Measurements from ENCODE around the gene SPR. TPM values are rescaled to one million over a fixed set of nuclear protein-coding genes. Genes with fewer than 3 reads are reported as not detected.

SPR gene
- total and polyA plus RNA-seq, 4 experiments from 2014 or later, result 0.58 TPM; not detected in 3

DNA sequence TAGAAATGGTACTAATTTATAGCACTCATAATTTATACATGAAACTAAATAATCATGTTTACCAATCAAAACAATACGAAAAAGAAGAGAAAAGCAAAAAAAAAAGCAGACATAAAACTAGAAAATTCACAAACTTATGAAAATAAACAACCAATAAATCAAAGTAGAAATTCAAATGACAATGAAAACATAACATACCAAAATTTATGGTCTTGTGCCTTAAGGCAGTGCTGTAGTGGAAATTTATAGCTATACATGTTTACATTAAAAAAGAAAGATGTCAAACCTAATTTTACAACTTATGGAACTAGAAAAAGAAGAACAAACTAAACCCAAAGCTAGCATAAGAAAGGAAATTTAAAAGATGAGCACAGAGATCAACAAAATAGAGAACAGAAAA, 16.1 kb upstream of the SPR start:
- peaks cover 0 to 13% (median 5%) of the 10 kb centered on the region in 8 donors for H3K9me3 Mint-ChIP-seq
- CTCF ChIA-PET (ENCODE audit: partially characterized antibody), result interaction anchor here (0.5 to 1.7 kb wide), 6 partner anchors 8 to 1992 kb away, joined by 3 to 8 read pairs (median 3); no protein-coding TSS in a partner anchor
- H3K27ac Mint-ChIP-seq, result no peak overlapping the region
- H3K4me3 Mint-ChIP-seq, result no peak overlapping the region
- H3K36me3 ChIP-seq (ENCODE audit: insufficient read depth, low read length), result no peaks in the 10 kb centered on the region
- no peak overlapping the region for H3K27ac ChIP-seq (ENCODE audit: low read depth, low read length)
- H3K27me3 Mint-ChIP-seq, result peaks cover 18 to 21% of the 10 kb centered on the region in 2 donors
- DNase-seq, result no peak
- intact Hi-C loops (cut with micrococcal nuclease), result no loop called here
- no peaks in the 10 kb centered on the region for H3K4me1 ChIP-seq (ENCODE audit: insufficient read depth, low read length)
- POLR2A ChIA-PET (ENCODE audit: partially characterized antibody), result no interaction called here
- peaks cover 7% of the 10 kb centered on the region for H3K27me3 ChIP-seq (ENCODE audit: insufficient read depth, low read length)
- H3K9me3 ChIP-seq (ENCODE audit: control insufficient read depth in 1 of 2, low read length in 2 of 2), result no peaks in the 10 kb centered on the region
- no peak overlapping the region for H3K4me3 ChIP-seq (ENCODE audit: low read length in 2 of 2)
- no peaks in the 10 kb centered on the region for H3K36me3 Mint-ChIP-seq
- no peaks in the 10 kb centered on the region for H3K4me1 Mint-ChIP-seq

GRCh38 chr2:72871880-72872279, 15.3 kb upstream of the SPR start:
- Mint-ChIP-seq H3K9me3 (peaks cover 0 to 13% (median 5%) of the 10 kb centered on the region in 8 donors), H3K36me3 (no peaks in the 10 kb centered on the region), H3K4me1 (no peaks in the 10 kb centered on the region), H3K27me3 (peaks cover 12 to 21% of the 10 kb centered on the region in 2 donors), H3K27ac (no peak overlapping the region), H3K4me3 (no peak overlapping the region)
- H3K4me3 ChIP-seq (ENCODE audit: low read length in 2 of 2), result no peak overlapping the region
- H3K27ac ChIP-seq (ENCODE audit: low read depth, low read length), result no peak overlapping the region
- CTCF ChIA-PET (ENCODE audit: partially characterized antibody), result interaction anchor here (0.7 to 1.7 kb wide), 3 partner anchors 9 to 12 kb away, joined by 3 to 8 read pairs (median 4); no protein-coding TSS in a partner anchor
- POLR2A ChIA-PET (ENCODE audit: partially characterized antibody), result no interaction called here
- no peaks in the 10 kb centered on the region for H3K9me3 ChIP-seq (ENCODE audit: control insufficient read depth in 1 of 2, low read length in 2 of 2)
- no peaks in the 10 kb centered on the region for H3K36me3 ChIP-seq (ENCODE audit: insufficient read depth, low read length)
- DNase-seq, result no peak
- no peaks in the 10 kb centered on the region for H3K4me1 ChIP-seq (ENCODE audit: insufficient read depth, low read length)
- H3K27me3 ChIP-seq (ENCODE audit: insufficient read depth, low read length), result peaks cover 7% of the 10 kb centered on the region
- intact Hi-C loops (cut with micrococcal nuclease), result no loop called here

DNA sequence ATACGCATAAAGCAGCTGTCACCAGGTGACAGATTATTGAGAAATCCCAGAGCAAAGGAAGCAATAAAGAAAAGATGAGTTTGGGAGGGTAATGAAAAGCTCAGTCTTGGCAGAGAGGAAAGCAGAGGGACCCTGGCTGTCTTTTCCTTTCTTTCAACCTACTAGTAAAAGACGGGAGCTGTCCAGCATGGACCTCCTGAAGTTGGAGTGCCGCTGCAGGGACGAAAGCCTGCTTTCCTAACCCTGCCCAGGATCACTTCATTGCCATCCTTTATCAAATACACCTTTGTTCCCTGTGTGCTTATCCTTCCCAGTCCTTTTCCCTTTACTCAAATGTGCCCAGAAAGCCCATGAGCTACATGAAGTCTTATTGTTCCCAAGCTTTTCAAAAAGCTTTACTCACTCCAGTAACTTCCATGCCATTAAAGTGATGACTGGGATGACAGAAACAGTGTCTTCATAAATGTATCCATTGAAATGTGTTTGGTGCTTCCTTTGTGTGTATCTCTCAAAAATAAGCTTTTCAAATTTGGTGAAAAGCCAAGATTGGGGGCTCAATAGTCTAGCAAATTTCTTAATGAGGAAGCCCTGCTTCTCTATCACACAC, 3.7 kb upstream of the SPR start:
- DNase-seq, result peak in 1 of 5 donors; percentile 11
- peaks cover 0 to 3% of the 10 kb centered on the region in 2 donors for H3K36me3 Mint-ChIP-seq
- POLR2A ChIA-PET (ENCODE audit: partially characterized antibody), result no interaction called here
- no peak overlapping the region for H3K4me3 Mint-ChIP-seq
- H3K27me3 Mint-ChIP-seq, result peaks cover 28 to 42% of the 10 kb centered on the region in 2 donors
- Histone ChIP-seq H3K4me1 (ENCODE audit: insufficient read depth, low read length) (peaks cover 7% of the 10 kb centered on the region), H3K27me3 (ENCODE audit: insufficient read depth, low read length) (peaks cover 31% of the 10 kb centered on the region), H3K9me3 (ENCODE audit: control insufficient read depth in 1 of 2, low read length in 2 of 2) (no peaks in the 10 kb centered on the region), H3K4me3 (ENCODE audit: low read length in 2 of 2) (no peak overlapping the region), H3K27ac (ENCODE audit: low read depth, low read length) (no peak overlapping the region), H3K36me3 (ENCODE audit: insufficient read depth, low read length) (no peaks in the 10 kb centered on the region)
- H3K27ac Mint-ChIP-seq, result no peak overlapping the region
- CTCF ChIA-PET (ENCODE audit: partially characterized antibody), result interaction anchor here (0.8 to 2.0 kb wide), 5 partner anchors 9 to 23 kb away, joined by 3 to 8 read pairs (median 3); no protein-coding TSS in a partner anchor
- H3K9me3 Mint-ChIP-seq, result peaks cover 0 to 5% (median under 1%) of the 10 kb centered on the region in 8 donors
- intact Hi-C loops (cut with micrococcal nuclease), result no loop called here
- peaks cover 3 to 10% (median 6%) of the 10 kb centered on the region in 4 donors for H3K4me1 Mint-ChIP-seq

DNA sequence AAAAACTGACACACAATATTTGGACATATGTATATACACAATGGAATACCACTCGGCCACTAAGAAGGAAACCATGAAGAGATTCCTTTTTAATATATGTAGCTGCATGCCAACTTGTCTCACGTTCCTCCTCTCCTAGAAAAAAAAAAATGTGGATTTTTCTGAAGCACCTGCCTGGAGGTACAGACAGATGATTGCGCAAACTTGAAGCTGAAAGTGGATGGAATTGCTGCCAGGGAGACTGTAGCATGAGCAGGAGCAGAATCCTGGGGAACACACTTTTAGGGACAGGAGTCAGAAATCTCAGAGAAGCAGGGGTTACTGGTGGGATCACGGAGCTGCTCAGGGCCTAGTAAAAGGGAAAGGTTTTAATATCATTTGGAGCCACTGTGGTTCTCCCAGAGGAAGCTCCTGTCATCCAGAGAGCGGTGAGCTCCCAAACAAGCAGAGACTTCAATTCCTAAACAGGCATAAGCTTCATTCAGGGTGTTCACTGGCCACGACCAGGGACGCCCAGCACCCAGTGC, 640 bp upstream of the SPR start:
- Mint-ChIP-seq H3K4me1 (peaks cover 3 to 10% (median 6%) of the 10 kb centered on the region in 4 donors), H3K27me3 (peaks cover 39 to 58% of the 10 kb centered on the region in 2 donors), H3K27ac (no peak overlapping the region), H3K36me3 (no peaks in the 10 kb centered on the region), H3K9me3 (peaks cover 0 to 3% (median under 1%) of the 10 kb centered on the region in 8 donors), H3K4me3 (peak overlapping the region; percentile 72 to 83 (median 79))
- H3K4me3 ChIP-seq (ENCODE audit: low read length in 2 of 2), result no peak overlapping the region
- H3K27me3 ChIP-seq (ENCODE audit: insufficient read depth, low read length), result peaks cover 31% of the 10 kb centered on the region
- H3K9me3 ChIP-seq (ENCODE audit: control insufficient read depth in 1 of 2, low read length in 2 of 2), result no peaks in the 10 kb centered on the region
- ChIA-PET POLR2A (ENCODE audit: partially characterized antibody) (no interaction called here), CTCF (ENCODE audit: partially characterized antibody) (interaction anchor here (0.9 to 2.1 kb wide), 9 partner anchors 8 to 152 kb away, joined by 3 to 11 read pairs (median 4); no protein-coding TSS in a partner anchor)
- H3K27ac ChIP-seq (ENCODE audit: low read depth, low read length), result no peak overlapping the region
- intact Hi-C loops (cut with micrococcal nuclease), result no loop called here
- DNase-seq, result no peak
- peaks cover 7% of the 10 kb centered on the region for H3K4me1 ChIP-seq (ENCODE audit: insufficient read depth, low read length)
- H3K36me3 ChIP-seq (ENCODE audit: insufficient read depth, low read length), result no peaks in the 10 kb centered on the region

DNA sequence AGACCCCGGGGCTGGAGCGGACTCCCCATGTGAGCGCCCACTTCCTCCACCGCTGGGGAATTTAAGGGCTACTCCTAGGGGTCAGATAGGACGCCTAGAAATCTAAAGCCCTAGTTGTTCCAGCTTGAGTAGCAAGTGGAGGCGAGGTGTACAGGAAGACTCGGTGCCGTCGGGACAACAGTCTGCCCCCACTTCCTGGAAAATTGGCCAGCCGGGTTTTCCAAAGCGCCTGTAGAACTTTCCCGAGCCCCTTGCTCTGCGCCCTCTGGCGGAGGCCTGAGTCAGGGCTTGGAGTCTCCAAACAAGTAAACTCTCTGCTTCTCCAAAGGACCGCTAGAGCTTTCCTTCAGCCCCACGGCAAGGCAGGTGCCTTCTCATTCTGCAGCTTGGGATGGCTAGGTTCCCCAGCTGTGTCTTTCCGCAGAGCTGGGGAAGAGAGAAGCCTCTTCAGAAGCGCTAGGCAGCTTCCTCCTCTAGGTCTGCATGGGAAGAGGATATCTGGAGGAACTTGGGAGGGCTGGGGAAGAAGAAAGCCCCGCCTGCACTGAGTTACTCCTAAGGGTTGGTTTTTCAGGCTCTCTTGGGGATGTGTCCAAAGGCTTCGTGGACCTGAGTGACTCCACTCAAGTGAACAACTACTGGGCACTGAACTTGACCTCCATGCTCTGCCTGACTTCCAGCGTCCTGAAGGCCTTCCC, 681 bp downstream of the SPR start:
- intact Hi-C loops (cut with micrococcal nuclease), result loop anchor here (1.0 kb wide), 1 partner anchor 117 kb away; no protein-coding TSS in a partner anchor
- peak in 4 of 5 donors; percentile 13 to 38 (median 32) for DNase-seq
- peaks cover 7% of the 10 kb centered on the region for H3K4me1 ChIP-seq (ENCODE audit: insufficient read depth, low read length)
- CTCF ChIA-PET (ENCODE audit: partially characterized antibody), result interaction anchor here (0.9 to 2.1 kb wide), 12 partner anchors 10 to 153 kb away, joined by 3 to 11 read pairs (median 4); partner anchors contain the start of gene EMX1
- H3K36me3 ChIP-seq (ENCODE audit: insufficient read depth, low read length), result no peaks in the 10 kb centered on the region
- POLR2A ChIA-PET (ENCODE audit: partially characterized antibody), result no interaction called here
- Mint-ChIP-seq H3K9me3 (peaks cover 0 to 3% (median 0%) of the 10 kb centered on the region in 8 donors), H3K27me3 (peaks cover 33 to 54% of the 10 kb centered on the region in 2 donors), H3K27ac (no peak overlapping the region), H3K4me3 (peak overlapping the region; percentile 67 to 85 (median 80)), H3K36me3 (no peaks in the 10 kb centered on the region), H3K4me1 (peaks cover 3 to 10% (median 6%) of the 10 kb centered on the region in 4 donors)
- H3K27ac ChIP-seq (ENCODE audit: low read depth, low read length), result no peak overlapping the region
- H3K9me3 ChIP-seq (ENCODE audit: control insufficient read depth in 1 of 2, low read length in 2 of 2), result no peaks in the 10 kb centered on the region
- H3K27me3 ChIP-seq (ENCODE audit: insufficient read depth, low read length), result peaks cover 30% of the 10 kb centered on the region
- peak overlapping the region; percentile 36 to 51 for H3K4me3 ChIP-seq (ENCODE audit: low read length in 2 of 2)

- no peak for DNase-seq
- H3K36me3 Mint-ChIP-seq, result no peaks in the 10 kb centered on the region
- no peaks in the 10 kb centered on the region for H3K9me3 ChIP-seq (ENCODE audit: control insufficient read depth in 1 of 2, low read length in 2 of 2)
- intact Hi-C loops (cut with micrococcal nuclease), result loop anchor here (1.0 kb wide), 1 partner anchor 117 kb away; no protein-coding TSS in a partner anchor
- no peaks in the 10 kb centered on the region for H3K36me3 ChIP-seq (ENCODE audit: insufficient read depth, low read length)
- POLR2A ChIA-PET (ENCODE audit: partially characterized antibody), result no interaction called here
- H3K4me3 ChIP-seq (ENCODE audit: low read length in 2 of 2), result no peak overlapping the region
- peaks cover 3 to 10% (median 6%) of the 10 kb centered on the region in 4 donors for H3K4me1 Mint-ChIP-seq
- no peak overlapping the region for H3K27ac ChIP-seq (ENCODE audit: low read depth, low read length)
- peaks cover 0 to 3% (median 0%) of the 10 kb centered on the region in 8 donors for H3K9me3 Mint-ChIP-seq
- H3K4me1 ChIP-seq (ENCODE audit: insufficient read depth, low read length), result peaks cover 7% of the 10 kb centered on the region
- peaks cover 23% of the 10 kb centered on the region for H3K27me3 ChIP-seq (ENCODE audit: insufficient read depth, low read length)
- H3K4me3 Mint-ChIP-seq, result peak overlapping the region in 6 of 8 donors; percentile 7 to 85 (median 32)
- H3K27me3 Mint-ChIP-seq, result peaks cover 31 to 55% of the 10 kb centered on the region in 2 donors
- H3K27ac Mint-ChIP-seq, result no peak overlapping the region
- CTCF ChIA-PET (ENCODE audit: partially characterized antibody), result interaction anchor here (1.0 to 2.1 kb wide), 8 partner anchors 9 to 92 kb away, joined by 3 to 11 read pairs (median 4); partner anchors contain the start of gene EMX1
These were observed 1.4 kb downstream of the SPR start for GRCh38 chr2:72888438-72889202.

All from CD4-positive, alpha-beta memory T cell (primary cell).